Activated CD4-positive, alpha-beta T cell treated with anti-CD3 and anti-CD28 coated beads, Interleukin-2, amount 50 U/mL, for 24 hours (primary cell): ENCODE data around the gene SSTR3.

Experiments
- DNase-seq, 2 donors: peaks; one replicate each; pipeline ENCODE4 v3.0.0-alpha.2; 2020; ENCODE audit warnings: low read depth in 1 of 2, low spot score in 1 of 2

SSTR3 gene

GRCh38 chr22:37197451-37198257, 14.6 kb downstream of the SSTR3 start:
- DNase-seq = no peak

- DNase-seq = no peak
Observed at GRCh38 chr22:37196539-37197450, 15.5 kb downstream of the SSTR3 start.

GRCh38 chr22:37195921-37196320, 16.4 kb downstream of the SSTR3 start:
- no peak for DNase-seq

GRCh38 chr22:37194750-37195149, 17.5 kb downstream of the SSTR3 start:
- DNase-seq = no peak

GRCh38 chr22:37193629-37194191, 18.6 kb downstream of the SSTR3 start:
- peak in 1 of 2 donors; percentile 48 for DNase-seq

GRCh38 chr22:37192741-37193140, 19.5 kb downstream of the SSTR3 start:
- no peak for DNase-seq

GRCh38 chr22:37192204-37192603, 20.1 kb downstream of the SSTR3 start:
- no peak for DNase-seq

GRCh38 chr22:37190262-37190780, 22.0 kb downstream of the SSTR3 start:
- no peak for DNase-seq

GRCh38 chr22:37188901-37189466, 23.3 kb downstream of the SSTR3 start:
- DNase-seq = no peak

GRCh38 chr22:37187891-37188761, 24.2 kb downstream of the SSTR3 start, which contains the start of gene C1QTNF6:
Gene C1QTNF6 (minus strand): TSS chr22:37188247. CDS start chr22:37188213, 34 bp downstream.
- no peak for DNase-seq

GRCh38 chr22:37187552-37187890, 24.8 kb downstream of the SSTR3 start:
- no peak for DNase-seq

GRCh38 chr22:37186997-37187522, 25.2 kb downstream of the SSTR3 start:
- no peak for DNase-seq

- peak in 1 of 2 donors; percentile 46 for DNase-seq
Observed at GRCh38 chr22:37186228-37186996, 25.9 kb downstream of the SSTR3 start.

GRCh38 chr22:37185646-37186227, 26.5 kb downstream of the SSTR3 start:
- DNase-seq = no peak

GRCh38 chr22:37184816-37185541, 27.3 kb downstream of the SSTR3 start:
- DNase-seq = no peak

GRCh38 chr22:37184380-37184755, 27.9 kb downstream of the SSTR3 start:
- no peak for DNase-seq

GRCh38 chr22:37183432-37184379, 28.6 kb downstream of the SSTR3 start:
- no peak for DNase-seq
